HL-60/S4 treated with phorbol 12-myristate 13-acetate at 8.2 ng/mL for 4 days and 3 days (cell line): ENCODE data around the gene RABGAP1.
"Not testable (repeated sequence)": the region's sequence is repeated elsewhere in the genome, so short reads cannot be mapped to it uniquely, and the experiment has no call there.

Experiments
- in situ Hi-C: fragments of 300-500 bp; cut with MboI; formaldehyde crosslinking; loops from 2 replicates; pipeline ENCODE4 v1.15.0; 2022; ENCODE audit warnings: low sequenced_read_pairs

Gene RABGAP1

DNA sequence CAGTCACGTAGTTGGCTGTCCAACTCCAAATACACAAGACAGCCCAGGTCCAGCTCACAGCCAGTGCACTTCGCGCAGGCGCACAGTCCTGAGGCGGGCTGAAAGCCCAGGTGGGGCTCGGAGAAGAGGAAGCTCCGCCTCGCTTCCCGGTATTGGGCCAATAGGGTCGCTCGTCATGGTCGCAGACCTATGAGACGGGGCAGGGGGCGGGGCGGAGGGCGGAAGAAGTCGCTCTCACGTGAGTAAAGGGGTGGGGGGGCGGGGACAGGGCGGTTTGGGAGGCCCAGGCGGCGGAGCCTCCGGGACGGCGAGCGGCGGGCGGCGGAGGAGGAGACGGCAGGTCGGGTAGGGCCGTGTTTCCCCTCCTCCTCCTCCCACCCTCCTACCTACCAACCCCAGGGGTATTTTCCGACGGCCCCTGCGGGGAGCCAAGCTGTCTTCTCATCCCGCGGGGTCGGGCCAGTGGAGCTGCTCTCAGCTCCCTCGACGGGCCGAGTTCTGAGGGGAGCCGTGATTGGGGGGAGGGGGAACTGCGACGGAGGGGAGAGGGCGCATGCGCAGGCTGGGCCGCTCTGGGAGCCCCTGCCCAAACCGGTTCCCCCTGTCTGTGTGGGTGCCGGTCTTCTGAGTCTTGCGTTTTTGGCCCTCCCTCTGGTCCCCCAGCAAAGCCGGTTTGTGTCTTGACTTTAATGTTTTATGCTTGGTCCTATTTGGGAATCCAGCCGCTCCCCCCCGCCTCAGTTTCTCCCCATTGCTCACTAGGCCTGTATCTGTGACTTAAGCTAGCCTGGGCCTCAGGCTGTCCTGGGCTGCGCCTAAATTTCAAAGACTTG, at the start of gene RABGAP1:
Gene RABGAP1, plus strand, starts transcription at position 272 of the 833 bp plus-strand sequence. CDS start 16,040 bp downstream, outside the sequence.
- in situ Hi-C loops: no loop called here

GRCh38 chr9:122897969-122898368, 42.9 kb upstream of the RABGAP1 start:
- in situ Hi-C loops: no loop called here

- in situ Hi-C loops: no loop called here
These were observed 40.0 kb upstream of the RABGAP1 start for GRCh38 chr9:122900791-122901190.

DNA sequence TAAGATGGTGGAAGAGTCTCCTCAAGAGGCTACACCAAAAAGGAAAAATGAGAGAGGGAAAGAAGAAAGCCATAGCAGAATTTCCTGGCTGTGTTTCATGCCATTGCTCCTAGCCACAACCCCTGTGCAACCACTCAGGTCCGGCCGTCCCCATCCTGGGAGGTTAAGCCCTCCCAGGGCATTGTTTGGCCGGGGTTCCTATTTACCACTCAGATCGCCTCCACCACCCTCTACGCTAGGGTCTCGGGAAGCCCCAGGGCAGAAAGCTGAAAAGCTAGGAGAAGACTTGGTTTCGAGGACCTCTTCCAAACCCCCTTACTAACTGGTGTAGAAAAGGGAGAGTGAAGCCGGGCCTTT, 36.4 kb upstream of the RABGAP1 start:
- in situ Hi-C loops: no loop called here

- in situ Hi-C loops: no loop called here
These were observed 35.8 kb upstream of the RABGAP1 start, which contains the start of gene RC3H2 for GRCh38 chr9:122904823-122905710. RC3H2 (minus strand) TSS chr9:122905359; CDS start chr9:122897509, 7,850 bp downstream.

- in situ Hi-C loops: not testable (repeated sequence)
These were observed 34.7 kb upstream of the RABGAP1 start for GRCh38 chr9:122906122-122906521.

DNA sequence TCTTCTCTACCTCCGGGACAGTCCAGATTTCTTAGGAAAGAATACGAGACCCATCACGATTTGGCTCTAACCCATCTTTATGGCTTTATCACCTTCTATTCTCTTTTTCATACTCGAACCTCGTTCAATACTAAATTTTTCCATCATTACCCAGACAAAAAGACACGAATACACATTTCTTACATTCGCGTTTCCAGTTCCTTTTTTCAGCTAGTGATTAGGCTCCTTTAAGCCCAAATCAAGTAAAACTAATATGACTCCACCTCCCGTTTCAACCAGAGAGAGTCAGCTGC, 28.2 kb upstream of the RABGAP1 start:
- in situ Hi-C loops: no loop called here

- in situ Hi-C loops: no loop called here
These were observed 27.7 kb upstream of the RABGAP1 start, which contains the start of gene ZBTB6 for GRCh38 chr9:122912964-122913673. ZBTB6 (minus strand) TSS chr9:122913323; CDS start chr9:122912072, 1,251 bp downstream.

DNA sequence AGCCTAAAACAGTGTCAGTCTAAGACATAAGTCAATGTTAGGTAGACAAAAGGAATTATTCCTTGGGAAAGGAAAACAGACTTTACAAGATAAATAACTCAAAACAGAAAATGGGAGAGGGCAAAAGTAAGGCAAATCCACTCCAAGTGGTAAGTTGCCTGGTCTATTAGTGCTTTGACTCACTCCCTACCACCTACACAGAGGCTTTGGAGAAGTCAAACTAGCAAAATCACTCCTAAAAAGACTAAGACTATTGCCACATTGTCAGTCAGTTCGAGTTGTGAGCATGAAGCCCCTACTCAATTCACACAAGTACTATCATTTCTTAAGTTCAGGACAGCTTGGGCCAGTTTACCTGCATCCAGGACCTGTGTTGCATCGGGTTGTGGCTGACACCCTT, 22.5 kb upstream of the RABGAP1 start:
- in situ Hi-C loops: no loop called here

DNA sequence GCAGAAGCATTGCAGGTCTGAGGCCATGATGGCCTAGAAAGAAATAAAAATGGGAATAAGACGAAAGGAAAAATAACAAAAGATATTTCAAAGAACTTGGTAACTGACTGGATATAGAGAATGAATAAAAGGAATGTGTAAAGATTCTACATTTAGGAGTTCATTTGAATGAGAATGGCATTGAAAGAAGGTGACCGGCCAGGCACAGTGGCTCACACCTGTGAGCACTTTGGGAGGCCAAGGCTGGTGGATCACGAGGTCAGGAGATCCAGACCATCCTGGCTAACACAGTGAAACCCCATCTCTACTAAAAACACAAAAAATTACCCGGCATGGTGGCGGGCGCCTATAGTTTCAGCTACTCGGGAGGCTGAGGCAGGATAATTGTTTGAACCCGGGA, 18.1 kb upstream of the RABGAP1 start:
- in situ Hi-C loops: no loop called here

DNA sequence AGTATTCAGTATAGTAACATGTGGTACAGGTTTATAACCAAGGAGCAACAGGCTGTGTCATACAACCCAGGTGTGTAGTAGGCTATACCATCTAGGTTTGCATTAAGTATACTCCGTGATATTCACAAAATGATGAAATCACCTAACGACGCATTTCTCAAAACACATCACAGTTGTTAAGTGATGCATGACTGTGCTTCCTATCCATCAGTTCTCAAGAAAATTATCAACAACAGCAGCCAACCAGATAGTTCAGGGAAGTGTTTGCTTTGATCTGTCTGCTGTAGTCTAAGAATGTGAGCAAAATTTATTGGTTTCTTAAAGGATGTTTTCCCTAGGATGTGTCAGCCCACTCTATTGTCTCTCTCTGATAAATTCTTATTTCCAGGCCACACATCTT, 16.9 kb upstream of the RABGAP1 start:
- in situ Hi-C loops: no loop called here

- in situ Hi-C loops: no loop called here
These were observed 10.9 kb upstream of the RABGAP1 start for GRCh38 chr9:122929796-122930354.

DNA sequence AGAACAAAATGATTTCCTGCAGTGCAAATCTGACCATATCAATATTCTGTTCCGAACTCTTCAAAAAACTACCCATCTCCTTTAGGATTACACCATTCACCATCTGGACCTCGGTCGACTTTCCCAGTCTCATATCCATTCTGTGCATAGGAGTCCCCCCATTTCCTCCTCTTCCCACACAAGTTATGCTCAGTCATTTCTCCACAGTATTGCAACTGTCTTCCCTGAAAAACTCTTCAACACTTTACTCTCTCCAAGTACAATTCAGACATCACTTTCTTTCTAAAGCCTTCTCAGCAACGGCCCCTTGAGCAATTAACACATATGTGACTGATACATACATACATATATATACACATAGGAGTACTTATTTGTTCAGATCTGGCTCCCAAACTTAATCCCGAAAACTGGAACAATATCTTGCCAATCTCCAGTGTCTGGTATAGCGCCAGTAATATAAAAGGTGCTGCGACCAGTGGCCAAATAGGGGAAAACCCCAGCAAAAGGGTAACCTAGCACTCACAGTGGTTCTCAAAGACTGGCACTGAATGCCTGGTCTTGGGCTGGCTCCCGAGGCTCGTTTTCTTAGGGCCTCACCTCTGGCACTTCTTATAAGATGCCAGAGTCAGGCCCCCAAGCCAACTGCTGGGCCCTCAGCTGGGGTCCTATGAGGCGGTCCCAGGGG, 10.1 kb upstream of the RABGAP1 start:
- in situ Hi-C loops: no loop called here

DNA sequence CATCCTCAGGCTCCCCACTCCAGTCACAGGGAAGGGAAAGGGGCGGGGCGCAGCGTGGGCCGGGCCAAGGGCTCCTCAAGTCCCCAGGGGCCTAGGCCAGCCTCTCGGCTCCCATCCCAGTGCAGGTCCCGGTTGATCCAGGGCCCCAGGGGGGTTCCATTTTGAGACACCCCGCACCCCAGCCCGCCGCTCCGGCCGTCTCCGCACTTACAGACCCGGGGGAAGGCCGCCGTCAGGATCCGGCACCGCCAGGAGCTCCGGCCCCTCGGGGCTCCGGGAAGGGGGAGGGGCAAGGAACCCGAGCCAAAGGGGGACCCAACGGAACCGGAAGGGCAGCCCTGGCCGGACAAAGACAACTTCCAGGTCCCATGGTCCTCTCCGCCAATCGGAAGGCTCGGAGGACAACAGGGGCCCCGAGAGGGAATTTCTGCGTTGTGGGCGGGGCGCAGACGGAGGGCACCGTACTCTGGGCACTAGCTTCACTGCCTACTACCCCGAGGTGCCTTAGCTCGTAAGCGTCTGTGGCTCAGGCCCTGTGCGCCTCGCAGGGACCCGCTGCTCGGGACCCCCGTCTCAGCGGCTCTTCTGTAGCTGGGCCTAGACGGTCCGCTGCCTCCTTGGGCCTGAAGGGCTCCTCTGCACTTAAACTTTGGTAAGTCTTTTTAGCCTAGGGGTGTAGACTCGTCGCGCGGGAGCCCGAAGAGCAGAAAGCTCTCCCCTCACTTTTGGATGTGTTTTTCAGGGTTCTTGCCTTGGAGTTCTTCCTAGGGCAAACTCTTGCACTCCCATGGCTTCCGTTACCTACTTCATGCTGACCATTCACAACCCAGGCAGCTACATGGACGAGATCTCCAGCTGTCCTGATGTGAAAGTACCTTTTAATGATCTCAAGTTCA, 9.3 kb upstream of the RABGAP1 start, which contains the start of gene ZBTB26:
Gene ZBTB26, minus strand, starts transcription at position 287 of the 896 bp plus-strand sequence. CDS start 11,578 bp downstream, outside the sequence.
- in situ Hi-C loops: no loop called here

DNA sequence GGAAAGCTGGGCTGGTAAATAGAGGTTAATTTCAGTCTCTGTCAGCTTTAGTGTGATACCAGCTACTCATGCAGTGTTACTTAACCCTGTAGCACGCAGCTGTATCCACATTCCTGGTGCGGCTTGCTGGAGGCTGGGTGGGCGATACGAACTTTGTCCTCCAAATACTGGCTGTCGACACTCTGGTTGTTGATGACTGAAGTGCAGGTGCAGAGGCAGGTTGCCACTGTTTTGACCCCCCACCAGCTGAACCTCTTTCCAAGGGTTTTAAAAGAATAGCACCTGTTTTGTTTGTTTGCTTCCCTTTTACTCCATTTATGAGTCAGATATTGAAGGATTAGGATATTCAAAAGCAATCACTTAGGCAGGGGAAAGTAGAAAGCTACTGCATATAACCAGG, 4.4 kb upstream of the RABGAP1 start:
- in situ Hi-C loops: no loop called here

GRCh38 chr9:122936883-122937282, 3.9 kb upstream of the RABGAP1 start:
- in situ Hi-C loops: no loop called here

- in situ Hi-C loops: no loop called here
These were observed 1.2 kb upstream of the RABGAP1 start for GRCh38 chr9:122939601-122940000.

DNA sequence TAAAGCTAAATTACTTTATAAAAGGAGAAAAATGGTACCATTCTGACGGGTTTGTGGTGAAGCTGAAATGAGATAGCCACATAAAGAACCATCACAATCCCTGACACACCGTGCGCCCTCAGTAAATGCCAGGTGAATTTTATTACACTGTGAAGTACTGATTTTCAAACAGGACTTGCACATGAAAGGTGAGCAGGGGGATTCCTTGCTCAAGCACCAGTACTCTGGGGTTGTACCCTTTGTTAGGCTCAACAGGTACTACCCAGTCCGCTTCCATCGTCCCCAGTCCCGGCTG, 419 bp upstream of the RABGAP1 start:
- in situ Hi-C loops: no loop called here

DNA sequence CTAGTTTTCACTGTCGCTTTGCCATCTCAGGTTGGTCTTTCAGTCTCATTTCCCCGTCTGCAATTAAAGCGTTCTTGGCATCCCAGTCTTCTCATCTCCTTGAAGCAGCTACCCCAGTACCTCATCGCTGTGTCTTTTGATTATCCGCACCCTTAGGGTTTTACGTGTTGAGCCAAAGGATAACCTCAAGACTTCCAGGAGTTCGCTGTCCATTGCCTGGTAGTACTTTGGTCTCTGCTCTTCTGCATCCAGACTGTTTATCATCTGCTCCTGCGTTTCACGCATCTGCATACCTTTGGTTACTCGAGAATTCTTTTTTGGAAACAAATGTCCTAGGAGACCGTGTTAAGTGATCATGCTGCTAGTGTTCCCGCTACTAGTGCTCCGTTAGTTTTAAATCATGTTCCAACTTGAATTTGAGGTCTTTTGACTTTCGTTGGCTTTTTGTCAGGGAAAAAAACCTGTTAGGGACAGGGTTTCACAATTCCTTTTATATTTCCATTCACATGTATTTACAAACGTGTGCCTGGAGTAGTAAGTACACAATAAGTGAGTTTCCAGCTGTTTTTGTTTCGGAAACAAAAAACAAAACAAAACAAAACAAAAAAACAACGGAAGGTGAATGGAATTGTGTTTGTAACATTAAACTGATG, 888 bp downstream of the RABGAP1 start:
- in situ Hi-C loops: no loop called here
